Neural crest cell (in vitro differentiated cells): ENCODE data around the gene MAPK8IP3. TPM values are rescaled to one million over a fixed set of nuclear protein-coding genes. Genes with fewer than 3 reads are reported as not detected.

ENCODE experiments used
- DNase-seq: peaks from one replicate; pipeline ENCODE4 v3.0.0; 2021; ENCODE audit warnings: low read depth, mixed read lengths, low spot score
- H3K27ac Mint-ChIP-seq: one replicate; pipeline ENCODE4 v1.8.0; 2021; ENCODE audit warnings: mild to moderate bottlenecking, mixed read lengths; ENCODE audit not compliant: unreplicated experiment
- H3K27me3 Mint-ChIP-seq: 2 replicates; pipeline ENCODE4 v1.8.0; 2021; ENCODE audit warnings: low read depth, mild to moderate bottlenecking, mixed read lengths
- H3K36me3 Mint-ChIP-seq: 2 replicates; pipeline ENCODE4 v1.8.0; 2021; ENCODE audit warnings: low read depth, mild to moderate bottlenecking, mixed read lengths
- H3K4me1 Mint-ChIP-seq: 2 replicates; pipeline ENCODE4 v1.8.0; 2021; ENCODE audit warnings: mixed read lengths
- H3K4me3 Mint-ChIP-seq: one replicate; pipeline ENCODE4 v1.8.0; 2021; ENCODE audit warnings: mild to moderate bottlenecking, mixed read lengths
- H3K9me3 Mint-ChIP-seq: 2 replicates; pipeline ENCODE4 v1.8.0; 2021; ENCODE audit warnings: mixed read lengths
- CTCF ChIP-seq: fragments of 200-600 bp; sonication (generic); conservative IDR thresholded peaks from 2 replicates; pipeline ENCODE4 v1.5.0; 2021; ENCODE audit warnings: antibody characterized with exemption, mild to moderate bottlenecking
- total RNA-seq: library from RNA; stranded (reverse); gene quantifications from 2 replicates; pipeline ENCODE4 v1.2.1, GENCODE V29; 2021

The MAPK8IP3 gene
- total RNA-seq, 1 donor from 2014 or later = 111 TPM

GRCh38 chr16:1766701-1767100, 60.7 kb downstream of the MAPK8IP3 start:
- Mint-ChIP-seq H3K9me3 (no peaks in the 10 kb centered on the region), H3K4me3 (peak overlapping the region; percentile 69), H3K36me3 (no peaks in the 10 kb centered on the region), H3K27ac (no peak overlapping the region), H3K4me1 (peaks cover under 1% of the 10 kb centered on the region), H3K27me3 (peaks cover 3% of the 10 kb centered on the region)
- TF ChIP-seq CTCF = no peak
- DNase-seq = no peak

GRCh38 chr16:1767116-1767994, 61.4 kb downstream of the MAPK8IP3 start:
- peak overlapping the region; percentile 69 for H3K4me3 Mint-ChIP-seq
- peaks cover 7% of the 10 kb centered on the region for H3K4me1 Mint-ChIP-seq
- no peaks in the 10 kb centered on the region for H3K9me3 Mint-ChIP-seq
- no peak overlapping the region for H3K27ac Mint-ChIP-seq
- peaks cover 6% of the 10 kb centered on the region for H3K36me3 Mint-ChIP-seq
- H3K27me3 Mint-ChIP-seq = peaks cover 6% of the 10 kb centered on the region
- DNase-seq = no peak
- TF ChIP-seq CTCF = no peak

- no peak for TF ChIP-seq CTCF
- Mint-ChIP-seq H3K4me1 (peaks cover 8% of the 10 kb centered on the region), H3K36me3 (peaks cover 6% of the 10 kb centered on the region), H3K4me3 (peak overlapping the region; percentile 47), H3K27ac (no peak overlapping the region), H3K27me3 (peaks cover 6% of the 10 kb centered on the region), H3K9me3 (no peaks in the 10 kb centered on the region)
- no peak for DNase-seq
Measured at GRCh38 chr16:1768061-1768766, 62.2 kb downstream of the MAPK8IP3 start.

- Mint-ChIP-seq H3K9me3 (no peaks in the 10 kb centered on the region), H3K36me3 (peaks cover 6% of the 10 kb centered on the region), H3K27ac (no peak overlapping the region), H3K4me1 (peaks cover 8% of the 10 kb centered on the region), H3K4me3 (peak overlapping the region; percentile 85), H3K27me3 (peaks cover 6% of the 10 kb centered on the region)
- no peak for DNase-seq
- no peak for TF ChIP-seq CTCF
Measured at GRCh38 chr16:1768767-1769401, 62.9 kb downstream of the MAPK8IP3 start.

GRCh38 chr16:1769402-1770300, 63.7 kb downstream of the MAPK8IP3 start:
- H3K9me3 Mint-ChIP-seq = no peaks in the 10 kb centered on the region
- DNase-seq = no peak
- peaks cover 6% of the 10 kb centered on the region for H3K27me3 Mint-ChIP-seq
- peaks cover 6% of the 10 kb centered on the region for H3K36me3 Mint-ChIP-seq
- no peak for TF ChIP-seq CTCF
- H3K4me1 Mint-ChIP-seq = peaks cover 8% of the 10 kb centered on the region
- H3K4me3 Mint-ChIP-seq = peak overlapping the region; percentile 85
- no peak overlapping the region for H3K27ac Mint-ChIP-seq
